Gastroesophageal sphincter (tissue), 3 donors: ENCODE data around the gene MYO3B.

Experiments
- CTCF ChIP-seq, 4 experiments: fragments of 200-600 bp in 2 of 4; fragments of 450-650 bp in 2 of 4; sonication (generic) in 1 of 4; IDR thresholded peaks; one replicate each; pipeline ENCODE4 v1.5.1; 2017 to 2019; ENCODE audit warnings: antibody characterized with exemption in 4 of 4, mild to moderate bottlenecking in 2 of 4, moderate library complexity in 2 of 4
- EP300 ChIP-seq: sonication (generic); formaldehyde crosslinking; IDR thresholded peaks from one replicate; pipeline ENCODE4 v1.6.1; 2017; ENCODE audit warnings: antibody characterized with exemption, mild to moderate bottlenecking
- POLR2AphosphoS5 ChIP-seq: sonication (generic); formaldehyde crosslinking; IDR thresholded peaks from one replicate; pipeline ENCODE4 v1.6.1; 2017; ENCODE audit warnings: antibody characterized with exemption

GRCh38 chr2:170163411-170164065 is 14.4 kb upstream of the MYO3B start:
- TF ChIP-seq POLR2AphosphoS5, result no peak
- no peak for TF ChIP-seq CTCF (IDR thresholded peaks at IDR 0.05)
- TF ChIP-seq EP300, result no peak
